Pons (tissue), 1 donor: Measurements from ENCODE around the gene OR10G2.
"Not testable (repeated sequence)": the region's sequence is repeated elsewhere in the genome, so short reads cannot be mapped to it uniquely, and the experiment has no call there.

Experiments used
- DNase-seq: peaks from one replicate; pipeline ENCODE4 v3.0.0-alpha.2; 2016; ENCODE audit warnings: low spot score

The OR10G2 gene

GRCh38 chr14:21634840-21635239, at the start of gene OR10G2:
Gene OR10G2, minus strand, starts transcription at chr14:21634940. Its CDS starts 98 bp downstream, at chr14:21634842.
- DNase-seq: no peak

GRCh38 chr14:21680072-21680471, 45.3 kb upstream of the OR10G2 start:
- no peak for DNase-seq

- DNase-seq: no peak
Measured at GRCh38 chr14:21675566-21675965, 40.8 kb upstream of the OR10G2 start.

- DNase-seq: no peak
Measured at GRCh38 chr14:21673718-21674117, 39.0 kb upstream of the OR10G2 start, which contains the start of gene OR4E1. Gene OR4E1, minus strand, starts transcription at chr14:21673818. Its CDS starts 2,883 bp downstream, at chr14:21670935.

- no peak for DNase-seq
Measured at GRCh38 chr14:21672116-21672515, 37.4 kb upstream of the OR10G2 start.

- no peak for DNase-seq
Measured at GRCh38 chr14:21671371-21671770, 36.6 kb upstream of the OR10G2 start.

GRCh38 chr14:21669284-21669683, 34.5 kb upstream of the OR10G2 start:
- DNase-seq: no peak

- DNase-seq: no peak
Measured at GRCh38 chr14:21668377-21668776, 33.6 kb upstream of the OR10G2 start.

GRCh38 chr14:21656980-21657379, 22.2 kb upstream of the OR10G2 start:
- DNase-seq: no peak

- DNase-seq: no peak
Measured at GRCh38 chr14:21654215-21654614, 19.5 kb upstream of the OR10G2 start.

GRCh38 chr14:21653331-21653885, 18.7 kb upstream of the OR10G2 start, which contains the start of gene OR4E2:
Gene OR4E2, plus strand, starts transcription at chr14:21653835. Its CDS starts 11,248 bp downstream, at chr14:21665083.
- no peak for DNase-seq

- no peak for DNase-seq
Measured at GRCh38 chr14:21652209-21652808, 17.6 kb upstream of the OR10G2 start.

- no peak for DNase-seq
Measured at GRCh38 chr14:21647380-21647779, 12.6 kb upstream of the OR10G2 start.

GRCh38 chr14:21643407-21643806, 8.7 kb upstream of the OR10G2 start:
- no peak for DNase-seq

- DNase-seq: no peak
Measured at GRCh38 chr14:21642683-21643082, 7.9 kb upstream of the OR10G2 start.

- no peak for DNase-seq
Measured at GRCh38 chr14:21631084-21631483, 3.7 kb downstream of the OR10G2 start.

GRCh38 chr14:21630503-21630902, 4.2 kb downstream of the OR10G2 start:
- not testable (repeated sequence) for DNase-seq

GRCh38 chr14:21626491-21627230, 8.1 kb downstream of the OR10G2 start:
- DNase-seq: no peak

- no peak for DNase-seq
Measured at GRCh38 chr14:21617614-21618013, 17.1 kb downstream of the OR10G2 start.

- no peak for DNase-seq
Measured at GRCh38 chr14:21614240-21614639, 20.5 kb downstream of the OR10G2 start.

GRCh38 chr14:21612324-21612723, 22.4 kb downstream of the OR10G2 start:
- no peak for DNase-seq

GRCh38 chr14:21602181-21602580, 32.6 kb downstream of the OR10G2 start:
- not testable (repeated sequence) for DNase-seq

- no peak for DNase-seq
Measured at GRCh38 chr14:21589317-21589716, 45.4 kb downstream of the OR10G2 start.
